ENCODE measurements around the gene KRTAP4-3. TPM values are rescaled to one million over a fixed set of nuclear protein-coding genes. Genes with fewer than 3 reads are reported as not detected.
"Not testable (repeated sequence)": the region's sequence is repeated elsewhere in the genome, so short reads cannot be mapped to it uniquely, and the experiment has no call there.

Gene KRTAP4-3
- polyA plus RNA-seq, 3 donors = not detected

DNA sequence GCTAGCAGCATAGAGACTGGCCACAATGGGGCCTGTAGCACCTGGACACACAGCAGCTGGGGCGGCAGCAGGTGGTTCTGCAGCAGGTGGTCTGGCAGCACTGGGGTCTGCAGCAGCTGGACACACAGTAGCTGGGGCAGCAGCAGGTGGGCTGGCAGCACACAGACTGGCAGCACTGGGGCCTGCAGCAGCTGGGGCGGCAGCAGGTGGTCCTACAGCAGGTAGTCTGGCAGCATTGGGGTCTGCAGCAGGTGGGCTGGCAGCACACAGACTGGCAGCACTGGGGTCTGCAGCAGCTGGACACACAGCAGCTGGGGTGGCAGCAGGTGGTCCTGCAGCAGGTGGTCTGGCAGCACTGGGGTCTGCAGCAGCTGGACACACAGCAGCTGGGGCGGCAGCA is 7.8 kb downstream of the KRTAP4-3 start:
- DNase-seq (ENCODE audit: low read depth in 3 of 3, low spot score in 2 of 3) = not testable (repeated sequence)

GRCh38 chr17:41153856-41154255 is 14.2 kb downstream of the KRTAP4-3 start:
- DNase-seq (ENCODE audit: low read depth in 3 of 3, low spot score in 2 of 3) = no peak

GRCh38 chr17:41151525-41151924 is 16.5 kb downstream of the KRTAP4-3 start:
- DNase-seq (ENCODE audit: low read depth in 3 of 3, low spot score in 2 of 3) = no peak

DNA sequence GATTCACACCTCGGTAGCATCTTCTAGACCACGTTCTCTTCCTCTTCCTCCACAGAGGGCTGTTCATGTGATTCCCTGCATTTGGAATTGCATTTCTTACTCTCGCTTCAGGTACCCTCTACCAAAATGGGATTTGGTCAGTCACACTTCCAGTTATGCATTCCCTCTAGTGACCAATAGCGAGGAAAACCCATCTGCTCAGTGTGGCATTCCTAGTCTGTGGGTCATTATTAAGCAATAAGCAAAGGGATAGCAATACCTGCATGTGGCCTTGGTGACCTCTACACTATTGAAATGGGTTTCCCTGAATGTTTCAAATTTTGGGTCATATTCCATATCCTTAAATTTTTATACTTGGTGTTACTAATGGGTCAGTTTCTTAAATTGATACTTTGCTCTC is 18.0 kb downstream of the KRTAP4-3 start:
- no peak for DNase-seq (ENCODE audit: low read depth in 3 of 3, low spot score in 2 of 3)

GRCh38 chr17:41149652-41149985 is 18.4 kb downstream of the KRTAP4-3 start, which contains the start of gene KRTAP4-5:
Gene KRTAP4-5 (minus strand): TSS chr17:41149825. CDS start chr17:41149767, 58 bp downstream.
- no peak for DNase-seq (ENCODE audit: low read depth in 3 of 3, low spot score in 2 of 3)

DNA sequence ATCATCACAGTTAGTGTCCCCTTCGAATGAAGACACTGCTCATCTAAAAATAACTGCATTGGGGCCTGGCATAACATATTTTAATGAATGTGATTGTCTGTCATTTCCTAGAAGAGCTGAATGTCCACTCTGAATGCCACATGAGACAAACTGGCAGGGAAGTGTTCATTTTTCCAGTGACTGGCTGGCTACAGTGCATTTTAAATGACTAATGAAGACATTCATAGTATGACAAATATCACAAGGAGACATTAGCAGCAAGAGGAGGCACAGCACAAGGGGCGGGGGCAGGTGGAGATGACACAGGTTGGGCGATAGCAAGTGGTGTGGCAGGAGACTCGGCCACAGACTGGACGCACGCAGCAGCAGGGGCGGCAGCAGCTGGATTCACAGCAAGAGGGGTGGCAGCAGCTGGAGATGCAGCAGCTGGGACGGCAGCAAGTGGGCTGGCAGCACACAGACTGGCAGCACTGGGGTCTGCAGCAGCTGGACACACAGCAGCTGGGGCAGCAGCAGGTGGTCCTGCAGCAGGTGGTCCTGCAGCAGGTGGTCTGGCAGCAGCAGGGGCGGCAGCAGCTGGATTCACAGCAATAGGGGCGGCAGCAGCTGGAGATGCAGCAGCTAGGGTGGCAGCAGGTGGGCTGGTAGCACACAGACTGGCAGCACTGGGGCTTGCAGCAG is 18.9 kb downstream of the KRTAP4-3 start:
- not testable (repeated sequence) for DNase-seq (ENCODE audit: low read depth in 3 of 3, low spot score in 2 of 3)

DNA sequence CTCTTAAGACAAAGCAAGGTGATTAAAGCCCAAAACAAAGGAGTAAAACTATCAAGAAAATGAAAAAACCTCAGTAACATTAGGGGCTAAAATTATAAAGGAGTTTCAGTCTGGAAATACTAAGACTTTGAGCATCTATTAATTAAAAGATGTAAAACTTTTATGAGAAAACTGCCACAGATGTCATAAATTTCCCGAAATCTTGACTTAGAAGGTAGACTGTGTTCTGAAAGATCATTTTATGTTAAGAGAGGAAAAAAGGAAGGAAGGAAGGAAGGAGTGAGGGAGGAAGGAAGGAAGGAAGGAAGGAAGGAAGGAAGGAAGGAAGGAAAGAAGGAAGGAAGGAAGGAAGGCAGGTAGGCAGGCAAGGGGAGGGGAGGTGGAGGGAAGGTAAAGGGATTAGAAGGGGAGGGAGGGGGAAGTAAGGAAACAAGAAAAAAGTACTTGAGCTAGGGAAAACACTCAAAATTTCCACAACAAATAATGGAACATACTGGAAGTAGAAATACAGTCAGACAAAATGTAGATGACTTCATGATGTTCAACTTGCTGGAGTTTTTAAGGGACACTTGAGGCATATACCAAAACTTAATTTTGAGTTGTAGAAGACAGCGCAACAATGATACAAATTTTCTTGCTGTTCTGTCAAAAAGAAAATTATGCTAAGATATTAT is 20.4 kb downstream of the KRTAP4-3 start:
- no peak for DNase-seq (ENCODE audit: low read depth in 3 of 3, low spot score in 2 of 3)

DNA sequence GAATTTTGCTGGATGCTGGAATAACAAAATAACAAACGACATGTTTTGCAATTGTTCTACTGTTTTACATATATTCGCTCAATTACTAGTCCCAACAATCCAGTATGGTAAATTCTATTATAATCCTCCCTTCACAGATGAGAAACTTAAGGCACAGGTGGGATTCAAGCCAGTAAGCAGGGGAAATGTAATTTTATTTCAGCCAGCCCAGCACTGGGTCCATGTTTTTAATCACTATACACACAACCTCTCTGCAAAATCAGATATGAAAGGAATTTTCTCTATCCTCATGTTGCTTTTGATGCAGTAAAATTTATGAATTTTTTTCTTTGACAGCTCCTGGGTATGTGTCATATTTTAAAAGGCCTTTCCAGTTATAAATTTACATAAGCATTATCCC is 22.8 kb downstream of the KRTAP4-3 start:
- no peak for DNase-seq (ENCODE audit: low read depth in 3 of 3, low spot score in 2 of 3)

DNA sequence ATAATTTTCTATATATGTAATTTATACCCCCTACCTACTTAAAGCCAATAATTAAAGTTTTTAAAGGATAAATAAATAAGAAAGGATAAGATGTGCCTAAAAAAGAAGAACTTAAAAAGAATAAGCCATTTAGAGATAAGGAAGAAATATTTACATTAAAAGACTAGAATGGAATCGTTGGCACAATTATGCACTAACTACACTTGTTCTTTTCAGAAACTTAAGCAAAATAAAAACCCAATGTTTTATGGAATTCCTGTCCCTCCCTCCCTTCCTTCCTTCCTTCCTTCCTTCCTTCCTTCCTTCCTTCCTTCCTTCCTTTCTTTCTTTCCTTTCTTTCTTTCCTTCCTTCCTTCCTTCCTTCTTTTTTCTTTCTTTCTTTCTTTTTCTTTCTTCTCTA is 23.2 kb downstream of the KRTAP4-3 start:
- DNase-seq (ENCODE audit: low read depth in 3 of 3, low spot score in 2 of 3) = no peak

DNA sequence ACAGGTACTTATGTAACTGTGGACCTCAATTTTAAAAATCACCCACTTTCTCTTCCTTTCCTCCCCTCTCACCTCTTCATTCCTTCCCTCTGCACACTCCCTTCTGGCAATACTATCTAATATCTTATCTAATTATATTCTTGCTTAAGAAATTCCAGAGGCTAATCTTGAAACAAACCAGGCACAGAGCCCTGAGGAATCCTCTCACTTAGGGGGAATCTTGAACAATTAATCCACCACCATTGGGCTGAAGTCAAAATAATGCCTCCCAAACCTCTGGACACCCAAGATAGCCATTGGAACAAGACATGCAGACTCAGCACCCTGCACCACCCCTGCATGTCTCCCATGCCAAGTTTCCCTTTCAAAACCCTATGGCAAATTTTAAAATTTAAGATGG is 26.7 kb downstream of the KRTAP4-3 start:
- DNase-seq (ENCODE audit: low read depth in 3 of 3, low spot score in 2 of 3) = no peak

- DNase-seq (ENCODE audit: low read depth in 3 of 3, low spot score in 2 of 3) = no peak
Measured at GRCh38 chr17:41140360-41141131, 27.5 kb downstream of the KRTAP4-3 start, which contains the start of gene KRTAP4-6. Gene KRTAP4-6 (minus strand): TSS chr17:41140544. CDS start chr17:41140487, 57 bp downstream.

- DNase-seq (ENCODE audit: low read depth in 3 of 3, low spot score in 2 of 3) = not testable (repeated sequence)
Measured at GRCh38 chr17:41139865-41140264, 28.2 kb downstream of the KRTAP4-3 start.

DNA sequence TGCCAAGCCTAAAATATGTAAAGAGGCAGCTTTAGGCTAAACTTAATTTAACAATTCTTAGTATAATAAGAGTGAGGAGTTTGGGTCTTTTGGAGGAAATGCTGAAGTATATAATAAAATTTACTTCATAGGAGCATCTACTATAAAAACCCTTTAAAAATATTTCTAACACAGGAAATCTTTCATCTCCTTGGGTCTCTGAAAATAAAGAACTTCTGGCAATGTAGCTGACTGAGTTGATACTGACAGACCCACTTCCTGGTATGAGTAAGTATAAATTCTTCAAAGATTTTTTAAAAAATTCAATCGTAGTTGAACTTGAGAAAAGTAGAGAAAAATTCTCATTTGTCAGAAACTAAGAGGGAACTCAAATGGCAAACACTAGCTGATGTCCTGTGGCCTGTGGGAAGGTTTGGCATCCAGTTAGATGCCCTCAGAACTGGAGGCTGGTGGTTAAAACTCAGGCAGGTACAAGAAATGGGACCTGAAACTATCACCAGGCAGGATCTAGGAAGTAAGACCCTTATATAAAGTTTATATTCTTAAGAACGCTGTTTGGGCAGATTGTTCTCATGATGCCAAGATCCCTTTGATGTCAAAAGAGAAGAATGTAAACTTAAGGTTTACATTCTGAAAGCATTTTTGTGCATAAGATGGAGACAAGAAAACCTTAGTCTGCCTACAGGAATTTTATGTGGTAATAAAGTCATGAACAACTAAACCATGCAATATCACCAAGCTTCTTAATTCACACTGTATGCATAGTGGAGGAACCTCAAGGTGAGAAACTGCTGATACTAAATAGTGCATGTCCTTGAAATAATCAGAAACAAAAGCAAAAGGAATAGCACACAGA is 33.9 kb downstream of the KRTAP4-3 start:
- DNase-seq (ENCODE audit: low read depth in 3 of 3, low spot score in 2 of 3) = no peak

DNA sequence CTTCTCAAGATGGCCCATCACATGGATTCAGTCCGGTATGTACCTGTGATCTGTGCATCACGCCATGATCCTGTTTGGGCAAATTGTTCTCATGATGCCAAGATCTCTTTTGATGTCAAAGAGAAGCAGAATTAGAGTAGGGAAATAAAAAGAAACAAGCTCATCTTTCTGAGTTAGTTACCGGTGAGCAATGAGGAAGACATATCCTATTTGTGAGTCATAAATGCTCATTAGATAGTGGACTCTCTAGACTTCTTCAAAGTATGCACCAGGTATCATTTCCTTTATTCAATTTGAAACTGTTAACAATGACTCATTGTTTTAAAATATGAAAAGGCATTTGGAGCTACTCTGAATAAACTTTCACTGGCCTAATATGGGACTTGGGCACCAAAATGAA is 36.0 kb downstream of the KRTAP4-3 start:
- no peak for DNase-seq (ENCODE audit: low read depth in 3 of 3, low spot score in 2 of 3)

DNA sequence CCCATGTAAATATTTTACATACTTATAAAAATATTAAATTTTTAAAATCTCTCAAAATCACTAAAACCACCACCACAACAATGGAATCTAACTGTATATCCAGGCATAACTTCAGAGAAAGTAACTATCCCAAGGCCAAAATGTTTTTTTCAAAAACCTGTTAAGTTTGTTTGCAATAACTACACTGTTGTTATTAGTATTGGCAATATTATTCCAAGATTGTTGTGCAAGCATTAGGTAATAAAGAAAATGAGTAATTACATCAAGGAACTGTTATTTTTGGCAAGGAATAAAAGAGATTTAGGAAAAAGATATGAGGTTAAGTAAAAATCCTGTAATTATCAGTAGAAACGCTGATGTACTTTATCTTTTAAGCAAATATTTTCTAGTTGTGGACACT is 40.6 kb downstream of the KRTAP4-3 start:
- no peak for DNase-seq (ENCODE audit: low read depth in 3 of 3, low spot score in 2 of 3)

DNA sequence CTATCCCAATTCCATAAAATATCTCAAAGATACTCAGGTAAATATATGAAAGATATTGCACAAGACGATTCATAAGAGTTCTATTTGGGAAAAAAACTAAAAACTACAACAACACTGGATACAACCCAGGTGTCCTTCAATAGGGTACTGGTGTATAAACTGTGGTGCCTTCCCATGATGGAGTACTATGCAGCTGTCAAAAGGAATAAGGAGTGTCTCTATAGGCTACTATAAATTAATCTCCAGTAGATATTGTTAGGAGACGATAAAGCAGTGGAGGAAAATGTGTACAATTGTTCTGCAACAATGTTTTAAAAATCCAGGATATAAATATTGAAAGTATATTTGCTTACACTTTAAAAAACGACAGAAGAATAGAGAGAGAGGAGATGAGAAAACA is 41.6 kb downstream of the KRTAP4-3 start:
- DNase-seq (ENCODE audit: low read depth in 3 of 3, low spot score in 2 of 3) = no peak

- DNase-seq (ENCODE audit: low read depth in 3 of 3, low spot score in 2 of 3) = no peak
Measured at GRCh38 chr17:41125064-41125463, 43.0 kb downstream of the KRTAP4-3 start.

- not testable (repeated sequence) for DNase-seq (ENCODE audit: low read depth in 3 of 3, low spot score in 2 of 3)
Measured at GRCh38 chr17:41123991-41124371, 44.0 kb downstream of the KRTAP4-3 start, which contains the start of gene KRTAP4-12. Gene KRTAP4-12 (minus strand): TSS chr17:41124182. CDS start chr17:41124122, 60 bp downstream.

GRCh38 chr17:41123292-41123990 is 44.6 kb downstream of the KRTAP4-3 start:
- DNase-seq (ENCODE audit: low read depth in 3 of 3, low spot score in 2 of 3) = not testable (repeated sequence)

- DNase-seq (ENCODE audit: low read depth in 3 of 3, low spot score in 2 of 3) = no peak
Measured at GRCh38 chr17:41121742-41122141, 46.3 kb downstream of the KRTAP4-3 start.
